ENCODE results near the gene ALDH1L1. TPM values are rescaled to one million over a fixed set of nuclear protein-coding genes. Genes with fewer than 3 reads are reported as not detected.

The ALDH1L1 gene
- total and polyA plus RNA-seq, 2 of the 13 experiments (the other 11 are each of a cell fraction or from before 2014, with no cell fraction given) = 11.2 to 28.7 TPM

- TF ChIP-seq FOXA1 (IDR thresholded peaks at IDR 0.05) (peak; percentile 74), FOXA1 (CRISPR knock-in tag; IDR thresholded peaks at IDR 0.05) (peak; percentile 87), ARID5B (CRISPR knock-in tag; IDR thresholded peaks at IDR 0.05) (peak; percentile 73), GFI1 (CRISPR knock-in tag; IDR thresholded peaks at IDR 0.05; ENCODE audit: borderline replicate concordance) (0 out of 2 replicates have a peak, but pooled peaks have one; percentile 49), NR2F6 (IDR thresholded peaks at IDR 0.05) (peak; percentile 67; the same call in 1 of the 2 replicates), NR2F6 (CRISPR knock-in tag; IDR thresholded peaks at IDR 0.05) (peak; percentile 49; the same call in 1 of the 2 replicates), RCOR2 (CRISPR knock-in tag; IDR thresholded peaks at IDR 0.05) (0 out of 2 replicates have a peak, but pooled peaks have one; percentile 17), SOX5 (CRISPR knock-in tag; IDR thresholded peaks at IDR 0.05; ENCODE audit: borderline replicate concordance) (peak; percentile 51; the same call in 1 of the 2 replicates), TBX3 (IDR thresholded peaks at IDR 0.05; ENCODE audit: borderline replicate concordance) (peak; percentile 90)
Measured at GRCh38 chr3:126066676-126067075, 113.7 kb downstream of the ALDH1L1 start (continued).

- in situ Hi-C loops (cut with HindIII; ENCODE audit: extremely low pct_ligation_motif_present, low pct_unique_long_range_greater_than_20kb) (no loop called here), intact Hi-C loops (cut with micrococcal nuclease; ENCODE audit: unreplicated experiment) (no loop called here)
- H3K79me2 ChIP-seq (ENCODE audit: insufficient read depth, low read length) = no peaks in the 10 kb centered on the region
- peaks cover 24% of the 10 kb centered on the region for H3K4me1 ChIP-seq (ENCODE audit: insufficient read depth, low read length)
- no TSS peak for BruUV-seq (replicated peaks)
- TF ChIP-seq ZIK1 (CRISPR knock-in tag; IDR thresholded peaks at IDR 0.05; ENCODE audit: borderline replicate concordance, low read depth) (no peak), SMAD9 (CRISPR knock-in tag; IDR thresholded peaks at IDR 0.05) (no peak), MXD4 (CRISPR knock-in tag; IDR thresholded peaks at IDR 0.05) (no peak), BCLAF1 (IDR thresholded peaks at IDR 0.05) (no peak), ZNF629 (CRISPR knock-in tag; conservative IDR thresholded peaks at IDR 0.05) (no peak), ONECUT2 (CRISPR knock-in tag; IDR thresholded peaks at IDR 0.05) (no peak), ZNF552 (CRISPR knock-in tag; IDR thresholded peaks at IDR 0.05; ENCODE audit: borderline replicate concordance) (no peak)
- WGBS (ENCODE audit: low lambda C conversion rate) = 89% methylated on average over 3 of the region's 3 CpGs
- POLR2A ChIA-PET = interaction anchor here (1.0 to 1.3 kb wide), 2 partner anchors 9 to 18 kb away, joined by 3 to 5 read pairs; partner anchors contain the start of gene SLC41A3
- no peak overlapping the region for H3K27ac ChIP-seq (ENCODE audit: extremely low read length, insufficient read depth, low read length)
- DNase-seq (ENCODE audit: low spot score) (no peak), FAIRE-seq (no peak), ATAC-seq (no peak)
- H3K9me3 ChIP-seq (ENCODE audit: low read length) = peaks cover 9% of the 10 kb centered on the region
- peaks cover 0 to 11% of the 10 kb centered on the region in 2 experiments; a peak in 2 of 5 replicates for H3K36me3 ChIP-seq (replicated peaks in 1 of 2; ENCODE audit: control insufficient read depth in 1 of 2, insufficient read depth in 2 of 2, low read length in 2 of 2)
- no peaks in the 10 kb centered on the region for H3K27me3 ChIP-seq (ENCODE audit: control insufficient read depth in 1 of 2, insufficient read depth in 2 of 2, low read length in 2 of 2)
- no peak overlapping the region for H3K4me2 ChIP-seq (ENCODE audit: low read depth, low read length)
- CTCF ChIA-PET (ENCODE audit: low intra/inter-chr PET ratio, low total read pairs) = no interaction called here
- no peak overlapping the region for H3K4me3 ChIP-seq (replicated peaks in 1 of 3; ENCODE audit: insufficient read depth in 1 of 3, low read depth in 2 of 3, low read length in 3 of 3)
- H3K9ac ChIP-seq (ENCODE audit: insufficient read depth, low read depth, low read length) = no peak overlapping the region
- H2AFZ ChIP-seq (ENCODE audit: low read length) = no peak overlapping the region
- H4K20me1 ChIP-seq (ENCODE audit: insufficient read depth, low read length) = peaks cover 7% of the 10 kb centered on the region; the same call in 1 of the 2 replicates
Measured at GRCh38 chr3:126065876-126066275, 114.5 kb downstream of the ALDH1L1 start.

All from HepG2 (cell line).